Tibial nerve (tissue), 4 donors: ENCODE measurements around the gene RASA2. TPM values are rescaled to one million over a fixed set of nuclear protein-coding genes. Genes with fewer than 3 reads are reported as not detected.

Experiments used
- DNase-seq, 2 donors: peaks; one replicate each; pipeline ENCODE4 v3.0.0-alpha.2; 2019; ENCODE audit warnings: low spot score in 2 of 2
- H3K27ac ChIP-seq, 4 donors: fragments of 200-600 bp; sonication (generic) in 3 of 4; one replicate each; pipeline ENCODE4 v1.5.1; 2017 to 2019; ENCODE audit warnings: mild to moderate bottlenecking in 1 of 4
- H3K27me3 ChIP-seq, 2 donors: fragments of 200-600 bp; sonication (generic) in 1 of 2; one replicate each; pipeline versions ENCODE4 v1.5.1 to v1.6.0; 2017 to 2019
- H3K36me3 ChIP-seq, 3 donors: fragments of 200-600 bp; sonication (generic); one replicate each; pipeline ENCODE4 v1.5.1; 2018 to 2019
- H3K4me1 ChIP-seq, 4 donors: fragments of 200-600 bp; sonication (generic) in 3 of 4; one replicate each; pipeline ENCODE4 v1.5.1; 2017 to 2019
- H3K4me3 ChIP-seq, 4 donors: fragments of 200-600 bp; sonication (generic) in 3 of 4; one replicate each; pipeline ENCODE4 v1.5.1; 2017 to 2019; ENCODE audit warnings: mild to moderate bottlenecking in 1 of 4, moderate library complexity in 1 of 4
- H3K9me3 ChIP-seq, 4 donors: fragments of 200-600 bp; sonication (generic) in 3 of 4; one replicate each; pipeline ENCODE4 v1.5.1; 2017 to 2019
- EP300 ChIP-seq, 2 donors: sonication (generic); formaldehyde crosslinking; IDR thresholded peaks; one replicate each; pipeline ENCODE4 v1.6.1; 2017; ENCODE audit warnings: antibody characterized with exemption in 2 of 2, mild to moderate bottlenecking in 1 of 2
- POLR2A ChIP-seq, 2 donors: fragments of 450-650 bp; IDR thresholded peaks; one replicate each; pipeline ENCODE4 v1.6.1; 2017; ENCODE audit warnings: antibody characterized with exemption in 2 of 2, mild to moderate bottlenecking in 2 of 2, moderate library complexity in 2 of 2
- WGBS, 2 donors: methylation state at CpG; one replicate each; pipeline ENCODE4 v1.1.5; 2018; 5-methylcytosine and 5-hydroxymethylcytosine counted together
- total RNA-seq, 4 donors: library from RNA; depleted of rRNA; stranded (reverse); fragments of >200 nt; gene quantifications; one replicate each; pipeline ENCODE4 v1.1.0, GENCODE V29; 2016
- TF ChIP-seq, protein P1 (sequence below), 5 experiments: fragments of 200-600 bp in 3 of 5; fragments of 450-650 bp in 2 of 5; sonication (generic) in 3 of 5; IDR thresholded peaks; one replicate each; pipeline ENCODE4 v1.5.1; 2016 to 2019; ENCODE audit warnings: antibody characterized with exemption in 5 of 5, mild to moderate bottlenecking in 3 of 5, moderate library complexity in 2 of 5

Gene RASA2
- total RNA-seq, 4 donors from 2014 or later = 19.6 to 46.8 (median 37.2) TPM

DNA sequence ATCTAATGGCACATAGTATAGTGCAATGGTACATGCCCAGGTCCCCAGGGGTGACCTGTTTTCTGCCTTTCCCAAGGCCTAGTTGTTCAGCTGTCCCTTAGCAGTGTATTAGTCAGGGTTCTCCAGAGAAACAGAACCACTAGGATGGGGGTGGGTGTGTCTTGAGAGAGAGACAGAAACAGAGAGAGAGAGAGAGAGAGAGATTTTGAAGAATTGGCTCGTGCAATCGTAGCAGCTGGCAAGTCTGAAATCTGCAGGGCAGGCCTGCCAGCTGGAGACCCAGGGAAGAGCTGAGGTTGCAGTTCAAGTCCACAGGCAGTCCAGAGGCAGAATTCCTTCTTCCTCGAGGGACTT lies 160.7 kb downstream of the RASA2 start:
- H3K36me3 ChIP-seq = no peaks in the 10 kb centered on the region
- no peak for DNase-seq
- TF ChIP-seq EP300 (IDR thresholded peaks at IDR 0.05) (no peak), POLR2A (IDR thresholded peaks at IDR 0.05) (no peak)
- TF ChIP-seq, protein P1, sequence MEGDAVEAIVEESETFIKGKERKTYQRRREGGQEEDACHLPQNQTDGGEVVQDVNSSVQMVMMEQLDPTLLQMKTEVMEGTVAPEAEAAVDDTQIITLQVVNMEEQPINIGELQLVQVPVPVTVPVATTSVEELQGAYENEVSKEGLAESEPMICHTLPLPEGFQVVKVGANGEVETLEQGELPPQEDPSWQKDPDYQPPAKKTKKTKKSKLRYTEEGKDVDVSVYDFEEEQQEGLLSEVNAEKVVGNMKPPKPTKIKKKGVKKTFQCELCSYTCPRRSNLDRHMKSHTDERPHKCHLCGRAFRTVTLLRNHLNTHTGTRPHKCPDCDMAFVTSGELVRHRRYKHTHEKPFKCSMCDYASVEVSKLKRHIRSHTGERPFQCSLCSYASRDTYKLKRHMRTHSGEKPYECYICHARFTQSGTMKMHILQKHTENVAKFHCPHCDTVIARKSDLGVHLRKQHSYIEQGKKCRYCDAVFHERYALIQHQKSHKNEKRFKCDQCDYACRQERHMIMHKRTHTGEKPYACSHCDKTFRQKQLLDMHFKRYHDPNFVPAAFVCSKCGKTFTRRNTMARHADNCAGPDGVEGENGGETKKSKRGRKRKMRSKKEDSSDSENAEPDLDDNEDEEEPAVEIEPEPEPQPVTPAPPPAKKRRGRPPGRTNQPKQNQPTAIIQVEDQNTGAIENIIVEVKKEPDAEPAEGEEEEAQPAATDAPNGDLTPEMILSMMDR (IDR thresholded peaks at IDR 0.05) = no peak
- H3K4me3 ChIP-seq = no peak overlapping the region
- H3K27me3 ChIP-seq = no peaks in the 10 kb centered on the region
- H3K4me1 ChIP-seq = peaks cover 0 to 4% (median 0%) of the 10 kb centered on the region in 4 donors
- no peak overlapping the region for H3K27ac ChIP-seq
- WGBS, 2 donors = 46 to 78% methylated on average over 3 of the region's 3 CpGs
- H3K9me3 ChIP-seq = no peaks in the 10 kb centered on the region

DNA sequence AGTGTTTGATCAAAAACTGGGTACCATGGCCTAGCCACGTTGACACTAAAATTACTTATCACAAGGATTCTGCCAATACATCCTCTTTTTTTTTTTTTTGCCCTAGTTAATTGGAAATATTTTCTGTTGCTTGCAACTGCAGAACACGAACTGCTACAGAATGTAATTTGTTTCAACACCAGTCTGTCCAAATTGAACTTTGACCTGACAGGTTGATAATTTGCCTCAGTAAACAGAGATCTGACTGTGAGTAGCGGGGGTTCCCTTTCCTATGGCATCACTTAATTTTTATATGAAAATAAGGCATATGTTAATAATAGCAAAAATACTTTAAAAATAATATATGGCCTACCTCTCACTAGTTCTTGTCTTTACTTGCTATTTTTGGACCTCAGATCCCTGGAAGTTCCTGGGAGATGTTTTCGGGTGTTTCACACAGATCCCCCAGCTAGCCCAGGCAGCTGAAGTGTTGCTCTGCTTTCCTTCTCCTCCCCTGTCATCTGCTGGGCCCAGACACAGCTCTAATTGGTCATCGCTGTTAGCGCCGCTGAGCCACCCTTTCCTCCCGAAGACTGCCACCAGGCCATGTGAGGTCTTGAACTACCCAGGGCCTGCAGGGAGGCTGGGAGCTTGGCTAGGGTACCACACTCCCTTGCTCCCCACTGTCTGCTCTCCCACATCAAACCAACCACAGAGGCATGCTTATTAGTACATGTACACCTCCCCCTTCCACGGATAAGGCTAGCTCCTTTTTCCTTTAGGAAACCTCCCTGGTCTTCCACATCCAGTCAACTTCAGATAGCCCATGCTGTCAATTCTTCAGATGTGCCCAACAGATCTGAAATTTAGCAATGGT lies 161.5 kb downstream of the RASA2 start:
- TF ChIP-seq POLR2A (IDR thresholded peaks at IDR 0.05) = no peak
- TF ChIP-seq, protein P1 (IDR thresholded peaks at IDR 0.05) = no peak
- TF ChIP-seq EP300 (IDR thresholded peaks at IDR 0.05) = no peak
- 77 to 89% methylated on average over 9 of the region's 9 CpGs for WGBS, 2 donors
- no peak overlapping the region for H3K27ac ChIP-seq

DNA sequence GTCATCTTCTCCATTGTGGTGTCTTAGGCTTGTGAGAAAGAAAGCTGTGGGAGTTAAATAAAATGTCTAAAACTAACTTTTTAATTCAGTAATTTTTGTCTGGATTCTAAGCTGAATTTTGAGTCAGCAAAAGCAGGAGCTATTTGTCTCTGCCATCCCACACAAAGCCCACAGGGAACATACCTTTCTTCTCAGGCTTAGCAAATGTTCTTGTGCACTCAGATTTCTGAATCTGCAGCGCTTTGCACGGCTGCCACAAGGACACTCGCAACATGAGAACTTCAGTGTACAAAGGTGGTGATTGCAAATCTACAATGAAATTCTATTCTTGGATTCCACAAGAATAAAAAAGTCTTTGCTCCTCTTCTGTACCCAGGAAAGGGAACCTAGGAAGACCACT lies 163.0 kb downstream of the RASA2 start:
- H3K27me3 ChIP-seq = no peaks in the 10 kb centered on the region
- H3K9me3 ChIP-seq = no peaks in the 10 kb centered on the region
- H3K4me1 ChIP-seq = peaks cover 0 to 5% (median 0%) of the 10 kb centered on the region in 4 donors
- H3K27ac ChIP-seq = no peak overlapping the region
- WGBS, 2 donors = 52 to 81% methylated on average over 3 of the region's 3 CpGs
- no peaks in the 10 kb centered on the region for H3K36me3 ChIP-seq
- H3K4me3 ChIP-seq = no peak overlapping the region
- TF ChIP-seq, protein P1 (IDR thresholded peaks at IDR 0.05) = no peak
- TF ChIP-seq EP300 (IDR thresholded peaks at IDR 0.05) = no peak
- no peak for TF ChIP-seq POLR2A (IDR thresholded peaks at IDR 0.05)
- DNase-seq = no peak

More for the DNA sequence above, 161.5 kb downstream of the RASA2 start:
- H3K9me3 ChIP-seq = no peaks in the 10 kb centered on the region
- no peaks in the 10 kb centered on the region for H3K27me3 ChIP-seq
- no peak for DNase-seq
- no peak overlapping the region for H3K4me3 ChIP-seq
- peaks cover 0 to 2% (median 0%) of the 10 kb centered on the region in 4 donors for H3K4me1 ChIP-seq
- no peaks in the 10 kb centered on the region for H3K36me3 ChIP-seq

DNA sequence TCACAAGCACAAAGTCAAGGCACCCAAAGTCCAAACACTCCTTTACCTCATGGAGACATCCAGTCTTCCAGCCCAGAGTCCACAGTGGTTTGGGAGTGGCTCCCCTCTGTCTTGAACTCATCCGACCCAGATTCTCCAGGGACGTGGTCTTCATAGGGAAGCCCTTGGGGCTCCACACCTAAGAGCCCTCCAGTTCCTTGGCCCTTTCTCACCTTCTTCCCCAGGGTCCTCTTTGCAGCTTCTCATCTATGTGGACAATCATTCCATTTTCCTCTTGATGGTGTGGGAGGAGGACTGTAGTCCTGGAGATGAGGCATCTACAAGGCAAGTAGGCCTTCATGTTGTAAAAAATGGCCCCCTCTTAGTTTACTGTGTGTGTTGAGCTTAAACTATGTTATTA lies 164.0 kb downstream of the RASA2 start:
- Histone ChIP-seq H3K36me3 (no peaks in the 10 kb centered on the region), H3K27me3 (no peaks in the 10 kb centered on the region), H3K27ac (no peak overlapping the region), H3K4me3 (no peak overlapping the region), H3K4me1 (peaks cover 0 to 5% (median 0%) of the 10 kb centered on the region in 4 donors), H3K9me3 (no peaks in the 10 kb centered on the region)
- no peak for DNase-seq
- TF ChIP-seq POLR2A (IDR thresholded peaks at IDR 0.05) (no peak), EP300 (IDR thresholded peaks at IDR 0.05) (no peak)
- TF ChIP-seq, protein P1 (IDR thresholded peaks at IDR 0.05) = no peak
- 88 to 94% methylated on average over 2 of the region's 2 CpGs for WGBS, 2 donors

DNA sequence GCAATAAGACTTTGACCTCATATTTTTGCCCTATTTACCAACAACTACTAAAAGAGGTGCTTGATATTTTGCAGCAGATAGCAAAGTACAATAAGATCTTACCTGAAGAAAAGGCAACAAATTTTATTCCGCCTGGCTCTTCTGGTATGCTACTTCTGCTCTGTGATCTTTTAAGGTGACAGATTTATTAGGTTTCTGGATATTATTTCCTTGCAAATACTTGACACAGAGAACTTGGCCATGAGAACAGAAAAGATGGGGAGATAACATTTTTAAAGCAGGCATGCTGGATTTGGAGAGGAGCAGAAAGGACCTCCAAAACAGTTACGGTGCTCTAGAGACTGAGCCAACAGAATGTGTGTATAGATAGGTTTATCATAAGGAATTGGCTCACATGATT lies 164.6 kb downstream of the RASA2 start:
- 44 to 91% methylated on average over 2 of the region's 2 CpGs for WGBS, 2 donors
- H3K9me3 ChIP-seq = no peaks in the 10 kb centered on the region
- H3K4me3 ChIP-seq = no peak overlapping the region
- H3K4me1 ChIP-seq = peaks cover 0 to 5% (median 0%) of the 10 kb centered on the region in 4 donors
- TF ChIP-seq EP300 (IDR thresholded peaks at IDR 0.05) = no peak
- TF ChIP-seq, protein P1 (IDR thresholded peaks at IDR 0.05) = no peak
- TF ChIP-seq POLR2A (IDR thresholded peaks at IDR 0.05) = no peak
- no peaks in the 10 kb centered on the region for H3K27me3 ChIP-seq
- no peak overlapping the region for H3K27ac ChIP-seq
- no peaks in the 10 kb centered on the region for H3K36me3 ChIP-seq
- DNase-seq = no peak
